ENCODE results near the gene C12orf76.
"Not testable (repeated sequence)": the region's sequence is repeated elsewhere in the genome, so short reads cannot be mapped to it uniquely, and the experiment has no call there.

Gene C12orf76

GRCh38 chr12:110062241-110062640 is 13.9 kb upstream of the C12orf76 start:
- no peak for DNase-seq

GRCh38 chr12:110059651-110060000 is 11.3 kb upstream of the C12orf76 start:
- DNase-seq: no peak

GRCh38 chr12:110058875-110059615 is 10.7 kb upstream of the C12orf76 start:
- DNase-seq: no peak

GRCh38 chr12:110056643-110057042 is 8.3 kb upstream of the C12orf76 start:
- not testable (repeated sequence) for DNase-seq

DNA sequence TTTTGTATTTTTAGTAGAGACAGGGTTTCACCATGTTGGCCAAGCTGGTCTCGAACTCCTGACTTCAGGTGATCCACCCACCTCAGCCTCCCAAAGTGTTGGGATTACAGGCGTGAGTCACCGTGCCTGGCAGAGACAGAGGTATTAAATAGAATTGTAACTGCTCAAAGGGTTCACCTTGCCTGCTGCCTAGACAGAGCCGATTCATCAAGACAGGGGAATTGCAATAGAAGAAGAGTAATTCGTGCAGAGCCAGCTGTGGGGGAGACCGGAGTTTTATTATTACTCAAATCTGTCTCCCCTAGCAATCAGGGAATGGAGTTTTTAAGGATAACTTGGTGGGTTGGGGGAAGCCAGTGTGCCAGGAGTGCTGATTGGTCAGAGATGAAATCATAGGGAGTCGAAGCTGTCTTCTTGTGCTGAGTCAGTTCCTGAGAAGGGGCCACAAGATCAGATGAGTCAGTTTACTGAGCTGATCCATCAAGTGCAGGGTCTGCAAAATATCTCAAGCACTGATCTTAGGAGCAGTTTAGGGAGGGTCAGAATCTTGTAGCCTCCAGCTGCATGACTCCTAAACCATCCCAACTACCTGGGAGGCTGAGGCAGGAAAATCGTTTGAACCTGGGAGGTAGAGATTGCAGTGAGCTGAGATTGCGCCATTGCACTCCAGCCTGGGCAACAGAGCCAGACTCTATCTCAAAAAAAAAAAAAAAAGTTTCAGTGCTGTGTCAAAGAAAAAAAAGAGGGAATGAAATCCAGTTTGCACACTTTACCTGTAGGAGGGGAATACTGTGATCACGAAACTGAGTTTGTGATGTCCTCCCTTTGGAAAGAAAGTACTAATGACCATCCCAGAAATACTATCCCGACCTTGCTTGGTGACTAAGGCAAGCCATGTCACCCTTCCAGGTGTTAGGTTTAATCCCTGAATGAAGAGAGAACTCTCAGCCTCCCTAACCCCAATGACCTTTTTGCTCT is 7.3 kb upstream of the C12orf76 start:
- DNase-seq: not testable (repeated sequence)

DNA sequence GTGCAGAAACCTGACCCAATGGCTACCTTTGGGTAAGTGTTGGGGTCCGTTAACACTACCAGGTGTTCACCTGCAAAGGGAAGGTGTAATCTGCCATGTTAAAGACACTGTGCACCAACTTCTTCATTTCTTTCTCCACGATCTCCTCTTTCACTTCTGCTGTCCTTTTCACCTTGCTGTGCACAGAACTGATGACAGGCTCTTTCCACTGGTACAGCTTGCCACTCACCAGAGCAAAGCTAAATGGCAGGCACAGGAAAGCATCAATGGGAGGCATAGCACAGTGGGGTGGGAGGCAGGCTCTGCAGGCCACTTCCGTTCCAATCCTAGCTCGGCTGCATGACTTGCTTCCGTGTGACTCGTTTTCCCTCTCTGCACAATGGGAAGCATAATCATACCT is 2.6 kb upstream of the C12orf76 start:
- DNase-seq: no peak

- DNase-seq: not testable (repeated sequence)
Measured at GRCh38 chr12:110049666-110050065, 1.3 kb upstream of the C12orf76 start.

- peak; percentile 5 for DNase-seq
Measured at GRCh38 chr12:110049034-110049433, 712 bp upstream of the C12orf76 start.

GRCh38 chr12:110047297-110047940 is 903 bp downstream of the C12orf76 start:
- DNase-seq: no peak

DNA sequence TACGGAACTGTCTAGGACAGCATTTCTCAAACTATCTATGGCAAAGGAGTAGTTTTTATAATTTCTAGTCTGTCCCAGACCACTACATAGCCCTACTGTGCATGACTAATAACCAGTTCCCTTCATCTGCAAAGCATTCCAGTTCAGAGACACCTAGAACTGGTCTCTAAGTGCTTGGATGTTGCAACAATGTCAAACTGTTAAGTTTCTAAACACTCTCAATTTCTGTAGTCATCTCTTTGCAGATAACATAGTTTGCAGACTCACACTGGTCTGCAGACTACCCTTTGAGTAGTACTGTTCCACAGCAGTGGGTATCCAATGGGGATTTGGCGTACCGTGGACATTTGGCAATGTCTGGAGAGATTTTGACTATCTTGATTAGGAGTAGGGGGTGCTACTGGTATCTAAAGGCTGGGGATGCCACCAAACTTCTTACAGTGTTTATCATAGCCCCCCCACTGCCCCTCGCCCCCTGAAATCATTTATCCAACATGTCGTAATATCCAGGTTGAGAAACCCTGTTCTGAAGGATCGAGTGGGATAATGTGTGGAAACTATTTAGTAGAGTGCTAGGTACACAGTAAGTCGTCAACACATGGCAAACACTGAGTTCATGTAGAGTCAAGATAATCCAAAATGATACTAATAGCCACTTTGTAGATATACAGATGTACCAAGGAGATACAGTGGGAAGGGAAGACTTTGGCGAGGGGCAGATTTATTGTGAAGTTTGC is 1.7 kb downstream of the C12orf76 start:
- DNase-seq: no peak

- no peak for DNase-seq
Measured at GRCh38 chr12:110042264-110042663, 6.1 kb downstream of the C12orf76 start.

GRCh38 chr12:110039085-110039807 is 9.1 kb downstream of the C12orf76 start:
- peak; percentile 55 for DNase-seq

GRCh38 chr12:110038741-110039084 is 9.6 kb downstream of the C12orf76 start:
- no peak for DNase-seq

GRCh38 chr12:110037315-110037714 is 11.0 kb downstream of the C12orf76 start:
- no peak for DNase-seq

DNA sequence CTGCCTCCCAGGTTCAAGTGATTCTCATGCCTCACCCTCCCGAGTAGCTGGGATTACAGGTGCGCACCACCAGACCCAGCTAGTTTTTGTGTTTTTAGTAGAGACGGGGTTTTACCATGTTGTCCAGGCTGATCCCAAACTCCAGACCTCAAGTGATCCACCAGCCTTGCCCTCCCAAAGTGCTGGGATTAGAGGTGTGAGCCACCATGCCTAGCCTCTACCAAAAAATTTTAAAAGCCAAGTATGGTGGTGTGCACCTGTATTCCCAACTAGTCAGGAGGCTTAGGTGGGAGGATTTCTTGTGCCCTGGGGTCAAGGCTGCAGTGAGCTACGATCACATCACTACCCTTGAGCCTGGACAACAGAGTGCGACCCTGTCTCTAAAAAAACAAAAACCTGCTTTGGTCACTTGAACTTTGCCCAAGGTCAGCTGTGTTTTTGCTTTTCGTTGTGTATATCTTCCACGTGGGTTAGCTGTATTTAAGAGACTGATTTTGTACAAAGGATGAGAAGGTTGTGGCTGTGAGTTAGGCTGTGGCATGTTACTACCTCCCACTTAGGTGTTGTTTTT is 12.7 kb downstream of the C12orf76 start:
- DNase-seq: no peak

DNA sequence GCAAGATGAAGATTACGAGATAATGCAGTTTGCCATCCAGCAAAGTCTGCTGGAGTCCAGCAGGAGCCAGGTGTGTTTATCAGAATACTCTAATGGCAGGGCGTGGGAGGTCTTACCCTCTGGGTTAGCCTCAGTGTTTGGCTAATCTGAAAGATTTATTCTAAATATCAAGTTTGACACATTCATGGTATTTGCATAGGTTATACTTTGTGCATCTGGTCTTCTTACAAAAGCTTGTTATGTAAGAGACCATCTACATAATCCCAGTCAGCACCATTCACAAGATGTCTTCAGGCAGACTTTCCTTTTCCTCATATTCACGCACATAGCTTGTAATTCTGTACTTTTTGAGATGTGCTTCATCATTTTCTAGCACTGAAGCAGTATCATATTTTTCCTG is 14.4 kb downstream of the C12orf76 start:
- DNase-seq: no peak

GRCh38 chr12:110029290-110029815 is 19.0 kb downstream of the C12orf76 start:
- no peak for DNase-seq

DNA sequence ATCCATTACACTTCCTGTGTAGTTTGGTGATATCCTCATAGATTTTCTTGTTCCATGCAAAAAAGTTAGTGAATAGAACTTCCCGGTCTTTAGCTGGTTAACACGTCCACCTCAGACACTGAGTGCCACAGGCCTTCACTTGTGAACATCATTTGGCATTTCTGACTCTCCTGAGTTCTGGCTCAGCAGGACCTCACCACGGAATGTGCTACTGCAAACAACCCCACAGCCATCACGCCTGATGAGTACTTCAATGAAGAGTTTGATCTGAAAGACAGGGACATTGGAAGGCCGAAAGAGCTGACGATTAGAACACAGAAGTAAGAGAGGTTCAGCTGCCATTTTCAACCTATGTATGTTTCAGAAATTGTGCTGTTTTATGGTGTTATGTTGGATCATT is 20.0 kb downstream of the C12orf76 start:
- no peak for DNase-seq

DNA sequence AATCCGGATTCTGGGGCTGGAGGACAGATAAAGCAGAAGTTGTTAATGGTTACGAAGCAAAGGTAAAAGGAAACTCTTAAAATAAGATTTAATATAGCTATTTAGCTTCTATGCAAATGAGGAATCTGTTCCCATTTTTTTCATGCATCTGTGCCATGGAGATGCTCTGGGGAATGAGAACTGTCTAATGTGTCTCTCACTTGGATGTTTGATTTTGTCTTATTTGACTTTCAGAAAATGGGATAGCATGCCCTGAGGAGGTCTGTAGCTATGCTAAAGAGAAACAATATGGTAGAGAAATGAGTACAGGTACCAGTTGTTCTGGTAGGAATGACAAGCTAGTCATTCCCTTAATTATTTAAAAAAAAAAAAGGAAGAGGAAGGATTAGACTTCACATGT is 24.3 kb downstream of the C12orf76 start:
- DNase-seq: no peak

- no peak for DNase-seq
Measured at GRCh38 chr12:110023059-110023980, 25.0 kb downstream of the C12orf76 start.
